B cell (primary cell): ENCODE measurements around the gene BMP6. TPM values are rescaled to one million over a fixed set of nuclear protein-coding genes. Genes with fewer than 3 reads are reported as not detected.

ENCODE experiments used
- ATAC-seq: fragments of 200-7000 bp; cut with Tn5 transposase; one replicate; pipeline ENCODE4 v1.10.0; 2021; ENCODE audit warnings: low read depth, mild to moderate bottlenecking, moderate number of reproducible peaks, moderate library complexity
- CTCF ChIA-PET: fragments of 350-600 bp; sonication (Branson Sonifier 250); formaldehyde crosslinking; loops from one replicate; lab custom pipeline; 2021; ENCODE audit warnings: antibody characterized with exemption, inconsistent platforms; lab: Charles Lee
- POLR2A ChIA-PET: fragments of 350-600 bp; sonication (Branson Sonifier 250); formaldehyde crosslinking; loops from one replicate; lab custom pipeline; 2021; ENCODE audit warnings: antibody characterized with exemption; lab: Charles Lee
- DNase-seq: peaks from one replicate; pipeline ENCODE4 v3.0.0; 2013
- H2AFZ ChIP-seq: 2 replicates; pipeline ENCODE4 v1.6.1; 2012; ENCODE audit warnings: mild to moderate bottlenecking, low read depth, low read length; ENCODE audit not compliant: insufficient read depth, poor library complexity, severe bottlenecking
- H3K27ac ChIP-seq, 2 donors: 1 replicate in 1 of 2; 2 replicates in 1 of 2; pipeline ENCODE4 v1.5.1; 2012 to 2013; ENCODE audit warnings: low read length in 2 of 2, mild to moderate bottlenecking in 2 of 2, moderate library complexity in 1 of 2
- H3K27me3 ChIP-seq, 4 experiments: fragments of 200-600 bp in 1 of 4; sonication (generic) in 1 of 4; replicated peaks in 1 of 4; 1 replicate in 2 of 4; 2 replicates in 2 of 4; pipeline versions ENCODE4 v1.6.1 to v1.7.0; 2013 to 2016; ENCODE audit warnings: low read length in 3 of 4, mild to moderate bottlenecking in 2 of 4, mixed read lengths in 1 of 4, moderate library complexity in 1 of 4; ENCODE audit not compliant: insufficient read depth in 4 of 4, control insufficient read depth in 3 of 4; ENCODE audit errors: control extremely low read depth in 1 of 4
- H3K36me3 ChIP-seq, 2 experiments: replicated peaks in 1 of 2; 1 replicate in 1 of 2; 2 replicates in 1 of 2; pipeline versions ENCODE4 v1.6.1 to v1.7.1; 2013; ENCODE audit warnings: low read length in 1 of 2; ENCODE audit not compliant: insufficient read depth in 2 of 2, control insufficient read depth in 1 of 2; ENCODE audit errors: control extremely low read depth in 1 of 2, extremely low read depth in 1 of 2
- H3K4me1 ChIP-seq, 2 donors: fragments of 200-600 bp in 1 of 2; sonication (generic) in 1 of 2; 1 replicate in 1 of 2; 2 replicates in 1 of 2; pipeline versions ENCODE4 v1.5.1 to v1.6.1; 2013 to 2017; ENCODE audit warnings: low read length in 2 of 2; ENCODE audit not compliant: control insufficient read depth in 2 of 2, insufficient read depth in 2 of 2
- H3K4me2 ChIP-seq: replicated peaks from 2 replicates; pipeline ENCODE3; 2012; ENCODE audit warnings: mild to moderate bottlenecking, low read depth, low read length; ENCODE audit not compliant: poor library complexity, severe bottlenecking
- H3K4me3 ChIP-seq, 5 experiments: fragments of 200-600 bp in 1 of 5; sonication (generic) in 1 of 5; 1 replicate in 3 of 5; 2 replicates in 2 of 5; pipeline versions ENCODE4 v1.5.1 to v1.7.0; 2011 to 2016; ENCODE audit warnings: low read length in 4 of 5, mild to moderate bottlenecking in 4 of 5, low read depth in 2 of 5, control low read depth in 1 of 5, moderate library complexity in 1 of 5; ENCODE audit not compliant: insufficient read depth in 1 of 5; ENCODE audit errors: control extremely low read depth in 1 of 5, extremely low read depth in 1 of 5
- H3K79me2 ChIP-seq: fragments of 200-600 bp; sonication (generic); one replicate; pipeline ENCODE4 v1.6.0; 2016; ENCODE audit warnings: low read length; ENCODE audit not compliant: control insufficient read depth, insufficient read depth
- H3K9ac ChIP-seq: fragments of 200-600 bp; sonication (generic); 2 replicates; pipeline ENCODE4 v1.6.1; 2017; ENCODE audit warnings: mild to moderate bottlenecking, low read length, moderate library complexity
- H3K9me3 ChIP-seq, 3 donors: one replicate each; pipeline versions ENCODE4 v1.6.1 to v1.7.1; 2013; ENCODE audit warnings: low read length in 2 of 3; ENCODE audit not compliant: control insufficient read depth in 2 of 3, insufficient read depth in 1 of 3; ENCODE audit errors: control extremely low read depth in 1 of 3
- H4K20me1 ChIP-seq: 2 replicates; pipeline ENCODE4 v1.6.0; 2012; ENCODE audit warnings: mild to moderate bottlenecking, low read length; ENCODE audit not compliant: insufficient read depth, control insufficient read depth, poor library complexity, severe bottlenecking
- H3K27ac Mint-ChIP-seq: one replicate; pipeline ENCODE4 v1.8.0; 2021; ENCODE audit warnings: mixed read lengths
- H3K27me3 Mint-ChIP-seq: one replicate; pipeline ENCODE4 v1.8.0; 2021; ENCODE audit warnings: mixed read lengths
- H3K4me1 Mint-ChIP-seq: one replicate; pipeline ENCODE4 v1.8.0; 2021; ENCODE audit warnings: mixed read lengths
- H3K4me3 Mint-ChIP-seq: one replicate; pipeline ENCODE4 v1.8.0; 2021; ENCODE audit warnings: mixed read lengths
- H3K9me3 Mint-ChIP-seq: one replicate; pipeline ENCODE4 v1.8.0; 2022; ENCODE audit warnings: mixed read lengths; ENCODE audit not compliant: insufficient read depth
- EZH2 ChIP-seq: IDR thresholded peaks from 2 replicates; pipeline ENCODE4 v1.6.1; 2012; ENCODE audit warnings: borderline replicate concordance, low read depth, mild to moderate bottlenecking, moderate library complexity, low read length; ENCODE audit not compliant: insufficient read depth, poor library complexity, severe bottlenecking
- WGBS: methylation state at CpG from one replicate; pipeline ENCODE4 v1.1.5; 2013; ENCODE audit warnings: missing lambda C conversion rate; ENCODE audit not compliant: insufficient coverage; 5-methylcytosine and 5-hydroxymethylcytosine counted together
- intact Hi-C: fragments of 100-400 bp; cut with micrococcal nuclease; formaldehyde crosslinking; loops from one replicate; pipeline ENCODE4 v1.10.0; 2022
- polyA plus RNA-seq: library from polyadenylated mRNA; depleted of rRNA; stranded (reverse); fragments of >200 nt; gene quantifications from 2 replicates; pipeline ENCODE4 v1.2.3, GENCODE V29; 2012
- total RNA-seq, 2 donors: library from RNA; stranded (reverse); fragments of 120-200 nt in 1 of 2; gene quantifications; 1 replicate in 1 of 2; 2 replicates in 1 of 2; pipeline versions ENCODE4 v1.2.3 to v1.2.4, GENCODE V29; 2013 to 2022
- TF ChIP-seq, protein P1 (sequence below): fragments of 200-600 bp; IDR thresholded peaks from one replicate; pipeline ENCODE4 v1.8.0; 2022; ENCODE audit warnings: antibody characterized with exemption, mild to moderate bottlenecking

BMP6 gene
- total and polyA plus RNA-seq, 2 donors (not counting 1 experiment from before 2014, with no cell fraction given) = 0.43 to 2.9 TPM

DNA sequence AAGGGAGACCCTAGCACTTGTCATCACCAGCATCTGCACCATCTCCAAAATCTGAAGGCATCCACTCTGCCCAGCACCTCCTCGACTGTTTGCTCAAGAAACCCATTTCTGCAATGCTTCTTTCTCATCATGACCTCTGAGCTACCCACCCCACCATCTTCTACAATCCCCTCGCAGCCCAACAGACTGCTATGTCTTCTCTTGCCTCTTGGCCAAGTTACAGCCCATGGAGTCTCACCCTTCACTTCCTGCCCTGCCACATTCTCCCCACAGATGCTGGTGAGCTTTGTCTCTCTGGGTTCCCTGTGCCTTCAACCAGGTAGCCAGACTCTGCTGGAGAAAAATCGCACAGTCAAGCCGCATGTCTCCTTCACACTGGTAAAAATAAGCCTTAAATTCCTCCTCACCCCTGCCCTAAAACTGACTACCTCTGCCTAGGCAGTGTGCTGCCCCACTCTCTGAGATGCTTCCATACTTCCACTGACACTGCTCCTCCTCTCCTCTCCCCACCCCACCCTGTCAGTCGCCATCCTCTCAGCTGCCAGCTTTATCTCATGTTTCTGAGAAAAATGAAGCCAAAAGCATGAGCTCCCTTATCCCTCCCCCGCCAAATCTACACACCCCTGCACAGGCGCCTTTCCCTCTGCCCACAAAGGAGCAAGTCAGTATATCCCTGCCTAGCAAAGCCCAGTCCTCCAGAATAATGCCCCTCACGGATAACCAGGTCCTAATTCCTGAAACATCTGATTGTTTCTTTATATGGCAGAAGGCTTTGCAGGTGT lies 187.0 kb downstream of the BMP6 start:
- peaks cover 18% of the 10 kb centered on the region for H3K79me2 ChIP-seq
- H3K27me3 ChIP-seq = no peaks in the 10 kb centered on the region
- CTCF ChIA-PET = interaction anchor here (0.6 kb wide), 1 partner anchor 12 kb away, joined by 3 read pairs; no protein-coding TSS in a partner anchor
- no peak overlapping the region for H3K4me3 Mint-ChIP-seq
- no peaks in the 10 kb centered on the region for H3K27me3 Mint-ChIP-seq
- H3K9me3 ChIP-seq = no peaks in the 10 kb centered on the region
- 91% methylated on average over 7 of the region's 8 CpGs for WGBS
- TF ChIP-seq, protein P1, sequence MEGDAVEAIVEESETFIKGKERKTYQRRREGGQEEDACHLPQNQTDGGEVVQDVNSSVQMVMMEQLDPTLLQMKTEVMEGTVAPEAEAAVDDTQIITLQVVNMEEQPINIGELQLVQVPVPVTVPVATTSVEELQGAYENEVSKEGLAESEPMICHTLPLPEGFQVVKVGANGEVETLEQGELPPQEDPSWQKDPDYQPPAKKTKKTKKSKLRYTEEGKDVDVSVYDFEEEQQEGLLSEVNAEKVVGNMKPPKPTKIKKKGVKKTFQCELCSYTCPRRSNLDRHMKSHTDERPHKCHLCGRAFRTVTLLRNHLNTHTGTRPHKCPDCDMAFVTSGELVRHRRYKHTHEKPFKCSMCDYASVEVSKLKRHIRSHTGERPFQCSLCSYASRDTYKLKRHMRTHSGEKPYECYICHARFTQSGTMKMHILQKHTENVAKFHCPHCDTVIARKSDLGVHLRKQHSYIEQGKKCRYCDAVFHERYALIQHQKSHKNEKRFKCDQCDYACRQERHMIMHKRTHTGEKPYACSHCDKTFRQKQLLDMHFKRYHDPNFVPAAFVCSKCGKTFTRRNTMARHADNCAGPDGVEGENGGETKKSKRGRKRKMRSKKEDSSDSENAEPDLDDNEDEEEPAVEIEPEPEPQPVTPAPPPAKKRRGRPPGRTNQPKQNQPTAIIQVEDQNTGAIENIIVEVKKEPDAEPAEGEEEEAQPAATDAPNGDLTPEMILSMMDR = no peak
- TF ChIP-seq EZH2 = no peak
- H2AFZ ChIP-seq = no peak overlapping the region
- intact Hi-C loops = loop anchor here (10.0 kb wide), 1 partner anchor 188 kb away; the partner anchor contains the start of gene BMP6
- peaks cover 6% of the 10 kb centered on the region for H4K20me1 ChIP-seq
- no peak overlapping the region for H3K9ac ChIP-seq
- peaks cover 25% of the 10 kb centered on the region for H3K4me1 Mint-ChIP-seq
- no peak overlapping the region for H3K4me2 ChIP-seq
- no peak for ATAC-seq
- peaks cover 0 to 3% of the 10 kb centered on the region in 2 experiments for H3K36me3 ChIP-seq
- H3K27ac ChIP-seq = no peak overlapping the region
- H3K4me1 ChIP-seq = peaks cover 48 to 82% of the 10 kb centered on the region in 2 donors
- DNase-seq = no peak
- H3K4me3 ChIP-seq = no peak overlapping the region
- H3K27ac Mint-ChIP-seq = no peak overlapping the region
- H3K9me3 Mint-ChIP-seq = no peaks in the 10 kb centered on the region
- POLR2A ChIA-PET = no interaction called here

DNA sequence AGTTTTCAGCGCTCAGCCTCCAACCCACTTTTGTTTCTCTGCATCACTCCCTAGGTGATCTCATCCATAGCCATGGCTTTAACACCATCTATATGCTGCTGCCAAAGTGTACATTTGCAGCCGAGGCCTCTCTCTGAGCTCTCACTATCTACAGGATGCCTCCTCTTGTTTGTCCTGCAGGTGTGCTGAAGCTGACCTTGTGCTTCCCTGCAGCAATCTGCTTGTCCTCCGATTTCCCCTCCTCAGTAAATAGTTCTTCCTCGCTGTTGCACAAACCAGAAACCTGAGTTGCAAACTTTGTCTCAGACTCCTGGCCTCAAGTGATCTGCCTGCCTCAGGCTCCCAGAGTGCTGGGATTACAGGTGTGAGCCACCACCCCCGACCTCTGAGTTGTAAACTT lies 188.4 kb downstream of the BMP6 start:
- Histone ChIP-seq H3K9ac (no peak overlapping the region), H3K36me3 (no peaks in the 10 kb centered on the region), H3K4me3 (no peak overlapping the region), H3K4me1 (peaks cover 48 to 85% of the 10 kb centered on the region in 2 donors), H3K9me3 (no peaks in the 10 kb centered on the region), H3K27me3 (no peaks in the 10 kb centered on the region), H3K27ac (peak overlapping the region in 1 of 2 donors; percentile 12), H3K4me2 (no peak overlapping the region), H2AFZ (no peak overlapping the region), H4K20me1 (peaks cover 4% of the 10 kb centered on the region), H3K79me2 (peaks cover 7% of the 10 kb centered on the region)
- ChIA-PET POLR2A (interaction anchor here (1.4 kb wide), 1 partner anchor 11 kb away, joined by 5 read pairs; no protein-coding TSS in a partner anchor), CTCF (no interaction called here)
- Mint-ChIP-seq H3K9me3 (no peaks in the 10 kb centered on the region), H3K27me3 (no peaks in the 10 kb centered on the region), H3K4me3 (no peak overlapping the region), H3K27ac (no peak overlapping the region), H3K4me1 (peaks cover 22% of the 10 kb centered on the region)
- TF ChIP-seq, protein P1 = no peak
- TF ChIP-seq EZH2 = no peak
- WGBS = 94% methylated on average over 5 of the region's 5 CpGs
- no peak for DNase-seq
- ATAC-seq = no peak
- intact Hi-C loops = loop anchor here (10.0 kb wide), 1 partner anchor 190 kb away; the partner anchor contains the start of gene BMP6
